Astrocyte of the cerebellum (primary cell): Measurements from ENCODE around the gene ABLIM1.

Experiments
- DNase-seq: peaks from one replicate; pipeline ENCODE4 v3.0.0-alpha.2; 2011; ENCODE audit warnings: low read depth
- H3K4me3 ChIP-seq: 2 replicates; pipeline ENCODE4 v1.5.1; 2011; ENCODE audit warnings: mild to moderate bottlenecking, low read depth, low read length, moderate library complexity
- in situ Hi-C: cut with HindIII; loops from 2 replicates; pipeline ENCODE4 v1.10.0; 2017; ENCODE audit warnings: low sequenced_read_pairs
- TF ChIP-seq, protein P1 (sequence below): IDR thresholded peaks from 2 replicates; pipeline ENCODE4 v1.5.1; 2012; ENCODE audit warnings: low read length, low read depth, moderate library complexity, mild to moderate bottlenecking; ENCODE audit errors: missing control alignments

Gene ABLIM1

DNA sequence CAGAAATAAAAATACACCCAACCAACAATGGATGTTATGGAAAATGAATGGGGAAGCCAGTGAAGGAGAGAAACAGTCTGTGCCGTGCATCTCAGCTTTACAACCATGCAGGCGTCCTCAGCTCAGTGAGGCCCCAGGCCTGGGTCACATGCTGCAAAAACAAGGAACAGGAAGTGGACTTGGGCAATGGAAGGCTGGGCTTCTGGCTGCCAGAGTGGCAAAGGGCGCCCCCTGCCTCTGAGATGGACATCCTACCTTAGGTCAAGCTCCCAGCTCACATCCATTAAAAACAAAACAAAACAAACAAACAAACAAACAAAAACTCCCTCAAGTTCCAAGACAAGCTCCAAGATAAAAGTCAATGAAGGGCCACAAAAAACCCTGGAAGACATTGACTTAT, 199.1 kb downstream of the ABLIM1 start:
- DNase-seq = no peak
- TF ChIP-seq, protein P1, sequence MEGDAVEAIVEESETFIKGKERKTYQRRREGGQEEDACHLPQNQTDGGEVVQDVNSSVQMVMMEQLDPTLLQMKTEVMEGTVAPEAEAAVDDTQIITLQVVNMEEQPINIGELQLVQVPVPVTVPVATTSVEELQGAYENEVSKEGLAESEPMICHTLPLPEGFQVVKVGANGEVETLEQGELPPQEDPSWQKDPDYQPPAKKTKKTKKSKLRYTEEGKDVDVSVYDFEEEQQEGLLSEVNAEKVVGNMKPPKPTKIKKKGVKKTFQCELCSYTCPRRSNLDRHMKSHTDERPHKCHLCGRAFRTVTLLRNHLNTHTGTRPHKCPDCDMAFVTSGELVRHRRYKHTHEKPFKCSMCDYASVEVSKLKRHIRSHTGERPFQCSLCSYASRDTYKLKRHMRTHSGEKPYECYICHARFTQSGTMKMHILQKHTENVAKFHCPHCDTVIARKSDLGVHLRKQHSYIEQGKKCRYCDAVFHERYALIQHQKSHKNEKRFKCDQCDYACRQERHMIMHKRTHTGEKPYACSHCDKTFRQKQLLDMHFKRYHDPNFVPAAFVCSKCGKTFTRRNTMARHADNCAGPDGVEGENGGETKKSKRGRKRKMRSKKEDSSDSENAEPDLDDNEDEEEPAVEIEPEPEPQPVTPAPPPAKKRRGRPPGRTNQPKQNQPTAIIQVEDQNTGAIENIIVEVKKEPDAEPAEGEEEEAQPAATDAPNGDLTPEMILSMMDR = peak; percentile 23
- in situ Hi-C loops = no loop called here
- H3K4me3 ChIP-seq = no peak overlapping the region

DNA sequence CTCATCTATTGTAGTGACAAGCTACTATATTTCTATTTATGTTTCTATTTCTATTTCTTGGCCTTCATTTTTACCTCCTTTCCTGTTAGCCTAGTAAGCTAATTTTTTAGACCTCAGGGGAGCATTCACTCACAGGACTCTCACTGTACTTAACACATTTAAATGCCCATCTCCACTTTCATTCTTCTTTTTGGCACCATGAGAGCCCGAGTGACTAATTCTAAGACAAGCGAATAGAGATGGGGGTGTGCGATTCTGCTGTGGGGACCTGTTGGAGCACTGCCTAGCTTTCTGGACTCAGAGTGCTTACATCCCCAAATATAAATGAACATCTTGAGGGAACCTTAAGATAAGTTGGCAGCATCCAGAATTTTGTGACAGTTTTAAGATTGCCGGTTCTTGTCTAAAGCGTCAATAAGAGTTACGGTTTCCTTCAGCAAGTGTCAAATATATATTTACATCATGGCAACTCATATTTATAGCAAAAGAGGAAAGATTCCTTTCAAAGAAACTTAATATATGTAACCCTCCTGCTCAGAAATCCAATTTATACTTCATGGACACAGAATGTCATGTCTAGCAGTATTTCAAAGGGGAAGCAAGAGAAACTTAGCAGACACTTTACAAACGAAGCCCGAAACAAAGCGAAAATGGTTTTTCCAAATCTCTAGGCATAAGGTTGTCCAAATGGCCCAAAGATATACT, 199.7 kb downstream of the ABLIM1 start:
- no peak for DNase-seq
- TF ChIP-seq, protein P1 = no peak
- in situ Hi-C loops = no loop called here
- H3K4me3 ChIP-seq = no peak overlapping the region

DNA sequence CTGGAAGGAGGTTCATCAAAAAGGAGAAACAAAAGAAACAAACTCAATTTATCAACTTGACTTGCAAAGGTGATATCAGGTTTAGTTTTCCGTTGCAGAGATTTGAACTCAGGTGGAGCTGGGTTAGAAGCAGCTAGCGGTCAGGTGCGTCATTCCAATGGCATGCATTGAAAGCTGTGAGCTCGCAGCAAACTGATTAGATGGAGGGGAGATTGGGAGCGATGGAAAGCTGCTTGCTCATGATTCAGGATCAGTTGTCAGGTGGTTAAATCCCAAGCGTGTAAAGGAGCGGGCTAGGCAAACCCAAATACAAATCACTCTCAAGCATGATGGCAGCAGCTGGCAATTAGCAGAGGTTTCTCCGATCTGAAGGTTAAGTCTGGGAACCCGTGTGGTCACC, 204.5 kb downstream of the ABLIM1 start:
- no peak overlapping the region for H3K4me3 ChIP-seq
- TF ChIP-seq, protein P1 = no peak
- in situ Hi-C loops = no loop called here
- DNase-seq = no peak

DNA sequence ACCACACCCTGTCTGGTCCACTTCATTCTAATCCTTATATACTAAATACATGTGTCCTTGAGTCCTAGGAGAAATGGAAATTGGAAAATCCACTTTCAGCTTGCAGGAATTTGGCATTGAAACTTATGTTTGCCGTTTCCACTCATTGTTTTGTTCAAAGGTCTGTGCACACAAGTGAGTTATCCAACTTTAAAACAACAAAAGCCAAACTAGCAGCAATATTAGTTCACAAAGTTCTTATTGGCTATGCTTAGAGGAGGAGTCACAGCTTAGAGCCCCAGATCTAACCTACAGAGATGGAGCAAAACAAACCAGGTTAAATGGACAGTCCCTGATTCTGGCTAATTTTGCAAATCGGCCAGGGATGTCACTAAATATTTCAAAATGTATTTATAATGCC, 209.2 kb downstream of the ABLIM1 start:
- TF ChIP-seq, protein P1 = no peak
- in situ Hi-C loops = no loop called here
- H3K4me3 ChIP-seq = no peak overlapping the region
- DNase-seq = no peak

DNA sequence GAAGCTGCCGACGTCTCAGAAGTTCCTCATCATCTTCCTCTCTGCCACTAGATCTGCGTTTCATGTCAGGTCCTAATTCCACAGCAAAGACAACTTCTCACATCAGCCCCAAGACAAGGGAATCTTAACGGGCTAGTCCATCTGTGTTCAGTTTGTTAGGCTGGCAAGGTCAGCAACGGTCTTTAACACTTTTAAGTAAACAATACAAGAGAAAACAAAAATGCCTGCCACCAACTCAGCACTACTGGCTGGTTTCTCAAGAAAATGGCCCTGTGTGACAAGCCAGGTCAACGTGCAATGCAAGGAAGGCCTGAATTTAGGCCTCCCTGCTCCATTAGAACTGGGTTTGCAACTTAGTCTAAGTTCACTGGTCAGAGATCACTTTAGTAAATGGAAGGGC, 212.7 kb downstream of the ABLIM1 start:
- in situ Hi-C loops = no loop called here
- DNase-seq = no peak
- no peak overlapping the region for H3K4me3 ChIP-seq
- TF ChIP-seq, protein P1 = no peak

DNA sequence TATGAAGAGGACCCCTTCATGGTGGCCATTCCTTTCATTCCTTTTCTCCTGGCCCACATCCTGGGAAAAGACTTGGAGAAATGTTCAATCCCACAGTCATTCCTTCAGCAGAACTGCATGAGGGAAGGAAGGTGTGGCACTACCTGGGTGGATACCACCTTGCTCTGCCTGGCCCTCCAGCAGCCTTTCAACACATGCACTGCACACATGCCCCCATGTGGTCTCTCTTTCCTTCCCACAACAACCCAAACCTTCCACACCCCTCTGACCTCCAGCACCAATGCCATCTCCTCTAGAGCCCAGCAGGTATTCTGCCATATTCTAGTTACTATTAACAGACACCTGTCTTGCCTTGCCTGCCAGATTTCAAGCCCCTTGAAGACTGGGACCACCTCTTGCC, 213.3 kb downstream of the ABLIM1 start:
- TF ChIP-seq, protein P1 = no peak
- in situ Hi-C loops = no loop called here
- DNase-seq = no peak
- no peak overlapping the region for H3K4me3 ChIP-seq
